ENCODE data around the gene MT1E. TPM values are rescaled to one million over a fixed set of nuclear protein-coding genes. Genes with fewer than 3 reads are reported as not detected.

The MT1E gene
- total RNA-seq, 1 experiment from 2014 or later = 50.6 TPM

- no peaks in the 10 kb centered on the region for H3K9me3 ChIP-seq (ENCODE audit: low read depth, low read length, poor library complexity, severe bottlenecking)
- DNase-seq (ENCODE audit: low spot score) = no peak
- no peak overlapping the region for H3K27ac ChIP-seq (ENCODE audit: low read depth, low read length, poor library complexity, severe bottlenecking)
- intact Hi-C loops (cut with micrococcal nuclease; ENCODE audit: unreplicated experiment) = no loop called here
- TF ChIP-seq CTCF (conservative IDR thresholded peaks at IDR 0.05; ENCODE audit: low read depth, low read length) = no peak
- no peak for TF ChIP-seq EZH2 (IDR thresholded peaks at IDR 0.05; ENCODE audit: borderline replicate concordance, low read depth, low read length, poor library complexity, severe bottlenecking)
- CTCF ChIA-PET = interaction anchor here (0.7 kb wide), 1 partner anchor 38 kb away, joined by 3 read pairs; no protein-coding TSS in a partner anchor
- POLR2A ChIA-PET (ENCODE audit: low non-redundant PET) = no interaction called here
- no peak overlapping the region for H3K4me3 ChIP-seq (ENCODE audit: low read depth, low read length, poor library complexity, severe bottlenecking)
- no peaks in the 10 kb centered on the region for H3K36me3 ChIP-seq (ENCODE audit: insufficient read depth, low read length, poor library complexity, severe bottlenecking)
- peaks cover 34% of the 10 kb centered on the region for H3K27me3 ChIP-seq (replicated peaks; ENCODE audit: insufficient read depth, low read depth, low read length, poor library complexity)
- no TSS peak for BruUV-seq (replicated peaks)
- H3K4me1 ChIP-seq (ENCODE audit: insufficient read depth, low read length, poor library complexity, severe bottlenecking) = no peaks in the 10 kb centered on the region
These were observed 18.3 kb downstream of the MT1E start for GRCh38 chr16:56643833-56644232.

- POLR2A ChIA-PET (ENCODE audit: low non-redundant PET) = no interaction called here
These were observed 19.7 kb downstream of the MT1E start for GRCh38 chr16:56645311-56645710.

GRCh38 chr16:56645838-56646237 lies 20.3 kb downstream of the MT1E start:
- BruUV-seq (replicated peaks) = no TSS peak
- Histone ChIP-seq H3K4me3 (ENCODE audit: low read depth, low read length, poor library complexity, severe bottlenecking) (no peak overlapping the region), H3K9me3 (ENCODE audit: low read depth, low read length, poor library complexity, severe bottlenecking) (no peaks in the 10 kb centered on the region), H3K4me1 (ENCODE audit: insufficient read depth, low read length, poor library complexity, severe bottlenecking) (no peaks in the 10 kb centered on the region), H3K27me3 (replicated peaks; ENCODE audit: insufficient read depth, low read depth, low read length, poor library complexity) (peaks cover 21% of the 10 kb centered on the region), H3K27ac (ENCODE audit: low read depth, low read length, poor library complexity, severe bottlenecking) (no peak overlapping the region), H3K36me3 (ENCODE audit: insufficient read depth, low read length, poor library complexity, severe bottlenecking) (no peaks in the 10 kb centered on the region)
- intact Hi-C loops (cut with micrococcal nuclease; ENCODE audit: unreplicated experiment) = no loop called here
- ChIA-PET CTCF (no interaction called here), POLR2A (ENCODE audit: low non-redundant PET) (no interaction called here)
- no peak for DNase-seq (ENCODE audit: low spot score)
- no peak for TF ChIP-seq CTCF (conservative IDR thresholded peaks at IDR 0.05; ENCODE audit: low read depth, low read length)
- no peak for TF ChIP-seq EZH2 (IDR thresholded peaks at IDR 0.05; ENCODE audit: borderline replicate concordance, low read depth, low read length, poor library complexity, severe bottlenecking)

More at GRCh38 chr16:56645311-56645710, 19.7 kb downstream of the MT1E start:
- no peaks in the 10 kb centered on the region for H3K9me3 ChIP-seq (ENCODE audit: low read depth, low read length, poor library complexity, severe bottlenecking)
- H3K27me3 ChIP-seq (replicated peaks; ENCODE audit: insufficient read depth, low read depth, low read length, poor library complexity) = peaks cover 21% of the 10 kb centered on the region
- no peak overlapping the region for H3K4me3 ChIP-seq (ENCODE audit: low read depth, low read length, poor library complexity, severe bottlenecking)
- DNase-seq (ENCODE audit: low spot score) = no peak
- no TSS peak for BruUV-seq (replicated peaks)
- CTCF ChIA-PET = no interaction called here
- H3K4me1 ChIP-seq (ENCODE audit: insufficient read depth, low read length, poor library complexity, severe bottlenecking) = no peaks in the 10 kb centered on the region
- no peaks in the 10 kb centered on the region for H3K36me3 ChIP-seq (ENCODE audit: insufficient read depth, low read length, poor library complexity, severe bottlenecking)
- intact Hi-C loops (cut with micrococcal nuclease; ENCODE audit: unreplicated experiment) = no loop called here
- no peak overlapping the region for H3K27ac ChIP-seq (ENCODE audit: low read depth, low read length, poor library complexity, severe bottlenecking)
- TF ChIP-seq EZH2 (IDR thresholded peaks at IDR 0.05; ENCODE audit: borderline replicate concordance, low read depth, low read length, poor library complexity, severe bottlenecking) = no peak
- no peak for TF ChIP-seq CTCF (conservative IDR thresholded peaks at IDR 0.05; ENCODE audit: low read depth, low read length)
